Measurements from ENCODE around the gene XRN1. TPM values are rescaled to one million over a fixed set of nuclear protein-coding genes. Genes with fewer than 3 reads are reported as not detected.

Gene XRN1
- total RNA-seq, 4 donors from 2014 or later: 29.5 to 54.6 (median 38.2) TPM

- TF ChIP-seq POLR2AphosphoS5 (IDR thresholded peaks at IDR 0.05) (no peak), EP300 (IDR thresholded peaks at IDR 0.05) (no peak), POLR2A (IDR thresholded peaks at IDR 0.05) (no peak)
- TF ChIP-seq, protein P1, sequence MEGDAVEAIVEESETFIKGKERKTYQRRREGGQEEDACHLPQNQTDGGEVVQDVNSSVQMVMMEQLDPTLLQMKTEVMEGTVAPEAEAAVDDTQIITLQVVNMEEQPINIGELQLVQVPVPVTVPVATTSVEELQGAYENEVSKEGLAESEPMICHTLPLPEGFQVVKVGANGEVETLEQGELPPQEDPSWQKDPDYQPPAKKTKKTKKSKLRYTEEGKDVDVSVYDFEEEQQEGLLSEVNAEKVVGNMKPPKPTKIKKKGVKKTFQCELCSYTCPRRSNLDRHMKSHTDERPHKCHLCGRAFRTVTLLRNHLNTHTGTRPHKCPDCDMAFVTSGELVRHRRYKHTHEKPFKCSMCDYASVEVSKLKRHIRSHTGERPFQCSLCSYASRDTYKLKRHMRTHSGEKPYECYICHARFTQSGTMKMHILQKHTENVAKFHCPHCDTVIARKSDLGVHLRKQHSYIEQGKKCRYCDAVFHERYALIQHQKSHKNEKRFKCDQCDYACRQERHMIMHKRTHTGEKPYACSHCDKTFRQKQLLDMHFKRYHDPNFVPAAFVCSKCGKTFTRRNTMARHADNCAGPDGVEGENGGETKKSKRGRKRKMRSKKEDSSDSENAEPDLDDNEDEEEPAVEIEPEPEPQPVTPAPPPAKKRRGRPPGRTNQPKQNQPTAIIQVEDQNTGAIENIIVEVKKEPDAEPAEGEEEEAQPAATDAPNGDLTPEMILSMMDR (IDR thresholded peaks at IDR 0.05): no peak
- WGBS, 2 donors (ENCODE audit: low coverage in 1 of 2): 83 to 100% methylated on average over 2 of the region's 2 CpGs
- no peaks in the 10 kb centered on the region for H3K36me3 ChIP-seq
- H3K4me3 ChIP-seq: no peak overlapping the region
- ATAC-seq: no peak
- no peaks in the 10 kb centered on the region for H3K27me3 ChIP-seq
- no peak overlapping the region for H3K27ac ChIP-seq
- peaks cover 0 to 3% (median 0%) of the 10 kb centered on the region in 3 donors for H3K9me3 ChIP-seq
- H3K4me1 ChIP-seq: no peaks in the 10 kb centered on the region
Measured at GRCh38 chr3:142267269-142267668, 180.6 kb downstream of the XRN1 start.

DNA sequence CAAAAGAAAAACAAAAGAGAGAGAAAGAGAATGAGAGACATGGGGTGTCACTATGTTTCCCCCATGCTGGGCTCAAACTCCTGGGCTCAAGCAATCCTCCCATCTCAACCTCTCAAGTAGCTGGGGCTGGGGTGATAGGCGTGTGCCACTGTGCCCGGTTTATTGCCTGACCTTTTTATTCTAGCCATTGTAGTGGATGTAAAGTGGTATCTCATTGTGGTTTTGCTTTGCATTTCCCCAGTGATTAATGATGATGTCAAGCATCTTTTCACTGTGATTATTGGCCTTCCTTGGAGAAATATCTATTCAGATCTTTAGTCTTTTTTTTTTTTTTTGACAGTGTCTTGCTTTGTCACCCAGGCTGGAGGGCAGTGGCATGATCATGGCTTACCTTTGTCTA is 184.7 kb downstream of the XRN1 start:
- Histone ChIP-seq H3K4me3 (no peak overlapping the region), H3K4me1 (no peaks in the 10 kb centered on the region), H3K36me3 (no peaks in the 10 kb centered on the region), H3K27me3 (no peaks in the 10 kb centered on the region), H3K9me3 (peaks cover 0 to 11% (median 0%) of the 10 kb centered on the region in 3 donors), H3K27ac (no peak overlapping the region)
- ATAC-seq: no peak
- 81 to 100% methylated on average over 2 of the region's 2 CpGs for WGBS, 2 donors (ENCODE audit: low coverage in 1 of 2)
- TF ChIP-seq, protein P1 (IDR thresholded peaks at IDR 0.05): no peak
- TF ChIP-seq EP300 (IDR thresholded peaks at IDR 0.05) (no peak), POLR2AphosphoS5 (IDR thresholded peaks at IDR 0.05) (no peak), POLR2A (IDR thresholded peaks at IDR 0.05) (no peak)

DNA sequence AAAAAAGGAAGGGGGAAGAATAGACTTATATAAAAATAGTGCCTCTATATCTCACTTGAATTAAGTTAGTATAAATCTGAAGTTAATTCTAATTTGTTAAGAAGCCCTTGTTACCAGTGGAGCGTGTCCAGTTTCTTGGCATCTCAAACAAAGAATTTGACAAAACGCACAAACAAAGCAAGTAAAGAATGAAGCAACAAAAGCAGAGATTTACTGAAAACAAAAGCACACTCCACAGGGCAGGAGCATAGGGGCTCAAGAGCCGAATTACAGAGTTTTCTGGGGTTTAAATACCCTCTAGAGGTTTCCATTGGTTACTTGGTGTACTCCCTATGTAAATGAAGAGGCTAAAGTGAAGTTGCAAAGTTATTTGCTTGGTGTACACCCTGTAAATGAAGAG is 188.5 kb downstream of the XRN1 start:
- TF ChIP-seq, protein P1 (IDR thresholded peaks at IDR 0.05): no peak
- no peak for TF ChIP-seq POLR2A (IDR thresholded peaks at IDR 0.05)
- TF ChIP-seq POLR2AphosphoS5 (IDR thresholded peaks at IDR 0.05): no peak
- no peak for TF ChIP-seq EP300 (IDR thresholded peaks at IDR 0.05)

GRCh38 chr3:142256712-142257333 is 191.0 kb downstream of the XRN1 start:
- TF ChIP-seq POLR2AphosphoS5 (IDR thresholded peaks at IDR 0.05): no peak
- TF ChIP-seq POLR2A (IDR thresholded peaks at IDR 0.05): no peak
- no peak for TF ChIP-seq EP300 (IDR thresholded peaks at IDR 0.05)
- TF ChIP-seq, protein P1 (IDR thresholded peaks at IDR 0.05): no peak
- ATAC-seq: no peak
- peaks cover 0 to 31% (median 0%) of the 10 kb centered on the region in 3 donors for H3K9me3 ChIP-seq
- no peaks in the 10 kb centered on the region for H3K36me3 ChIP-seq
- H3K4me3 ChIP-seq: no peak overlapping the region
- WGBS, 2 donors (ENCODE audit: low coverage in 1 of 2): 82 to 87% methylated on average over 10 to 12 of the region's 12 CpGs
- H3K4me1 ChIP-seq: no peaks in the 10 kb centered on the region
- no peak overlapping the region for H3K27ac ChIP-seq
- H3K27me3 ChIP-seq: no peaks in the 10 kb centered on the region

More for the DNA sequence above, 188.5 kb downstream of the XRN1 start:
- H3K27me3 ChIP-seq: no peaks in the 10 kb centered on the region
- no peak for ATAC-seq
- no peak overlapping the region for H3K4me3 ChIP-seq
- H3K4me1 ChIP-seq: no peaks in the 10 kb centered on the region
- H3K27ac ChIP-seq: no peak overlapping the region
- peaks cover 0 to 25% (median 0%) of the 10 kb centered on the region in 3 donors for H3K9me3 ChIP-seq
- 67 to 82% methylated on average over 3 of the region's 3 CpGs for WGBS, 2 donors (ENCODE audit: low coverage in 1 of 2)
- no peaks in the 10 kb centered on the region for H3K36me3 ChIP-seq

Small RNA genes lying within 50 kb of the gene (small RNA-seq; reads per million reads assigned to genes)
- gene RNU1-100P (0 reads per million in 4 donors), gene RNU6-1294P (0 reads per million in 4 donors)

Other genes starting within 250 kb of the XRN1 start
- 10 to 100 TPM; 19.0 to 35.8 (median 21.2) TPM for gene GK5, start 222.5 kb downstream of the XRN1 start, total RNA-seq
- gene ATR, start 130.7 kb upstream of the XRN1 start, total RNA-seq: 10 to 100 TPM; 13.1 to 26.8 (median 20.4) TPM
- gene PLS1, start 148.4 kb upstream of the XRN1 start, total RNA-seq: 1 to 10 TPM; 1.2 to 9.0 (median 4.3) TPM